IPS-18c (cell line): ENCODE results near the gene CKAP2L.

Source experiments
- H3K4me3 ChIP-seq: 2 replicates; pipeline ENCODE4 v1.7.0; 2013; ENCODE audit warnings: low read depth, mild to moderate bottlenecking, low read length, moderate library complexity; ENCODE audit not compliant: insufficient read depth
- H3K9me3 ChIP-seq: one replicate; pipeline ENCODE4 v1.6.1; 2013; ENCODE audit warnings: mild to moderate bottlenecking, low read length, moderate library complexity; ENCODE audit not compliant: control insufficient read depth, insufficient read depth

The CKAP2L gene

GRCh38 chr2:112774536-112775285, 10.3 kb upstream of the CKAP2L start:
- Histone ChIP-seq H3K9me3 (no peaks in the 10 kb centered on the region), H3K4me3 (no peak overlapping the region)

- H3K9me3 ChIP-seq: no peaks in the 10 kb centered on the region
- no peak overlapping the region for H3K4me3 ChIP-seq
Measured at GRCh38 chr2:112773556-112773955, 9.1 kb upstream of the CKAP2L start.

GRCh38 chr2:112772911-112773475, 8.6 kb upstream of the CKAP2L start:
- Histone ChIP-seq H3K4me3 (no peak overlapping the region), H3K9me3 (no peaks in the 10 kb centered on the region)

- Histone ChIP-seq H3K9me3 (no peaks in the 10 kb centered on the region), H3K4me3 (no peak overlapping the region)
Measured at GRCh38 chr2:112772322-112772721, 7.9 kb upstream of the CKAP2L start.

- Histone ChIP-seq H3K4me3 (no peak overlapping the region), H3K9me3 (no peaks in the 10 kb centered on the region)
Measured at GRCh38 chr2:112768432-112768831, 4.0 kb upstream of the CKAP2L start.

GRCh38 chr2:112767693-112768330, 3.4 kb upstream of the CKAP2L start:
- H3K4me3 ChIP-seq: no peak overlapping the region

GRCh38 chr2:112765251-112765650, 842 bp upstream of the CKAP2L start:
- peak overlapping the region; percentile 94 for H3K4me3 ChIP-seq
- no peaks in the 10 kb centered on the region for H3K9me3 ChIP-seq

More at GRCh38 chr2:112767693-112768330, 3.4 kb upstream of the CKAP2L start:
- H3K9me3 ChIP-seq: no peaks in the 10 kb centered on the region

GRCh38 chr2:112762276-112762675, 2.1 kb downstream of the CKAP2L start:
- Histone ChIP-seq H3K9me3 (no peaks in the 10 kb centered on the region), H3K4me3 (no peak overlapping the region)

GRCh38 chr2:112760149-112760548, 4.3 kb downstream of the CKAP2L start:
- H3K9me3 ChIP-seq: no peaks in the 10 kb centered on the region
- H3K4me3 ChIP-seq: no peak overlapping the region

- Histone ChIP-seq H3K4me3 (no peak overlapping the region), H3K9me3 (no peaks in the 10 kb centered on the region)
Measured at GRCh38 chr2:112758711-112759110, 5.7 kb downstream of the CKAP2L start.

GRCh38 chr2:112757265-112757664, 7.1 kb downstream of the CKAP2L start:
- H3K4me3 ChIP-seq: no peak overlapping the region
- no peaks in the 10 kb centered on the region for H3K9me3 ChIP-seq

- H3K9me3 ChIP-seq: no peaks in the 10 kb centered on the region
- H3K4me3 ChIP-seq: no peak overlapping the region
Measured at GRCh38 chr2:112756207-112756606, 8.2 kb downstream of the CKAP2L start.

- H3K4me3 ChIP-seq: no peak overlapping the region
- H3K9me3 ChIP-seq: no peaks in the 10 kb centered on the region
Measured at GRCh38 chr2:112755444-112755843, 9.0 kb downstream of the CKAP2L start.

- Histone ChIP-seq H3K9me3 (no peaks in the 10 kb centered on the region), H3K4me3 (no peak overlapping the region)
Measured at GRCh38 chr2:112754564-112754963, 9.8 kb downstream of the CKAP2L start.

- H3K9me3 ChIP-seq: no peaks in the 10 kb centered on the region
Measured at GRCh38 chr2:112752667-112753066, 11.7 kb downstream of the CKAP2L start.

GRCh38 chr2:112751451-112752197, 12.8 kb downstream of the CKAP2L start:
- H3K9me3 ChIP-seq: no peaks in the 10 kb centered on the region
- no peak overlapping the region for H3K4me3 ChIP-seq

More at GRCh38 chr2:112752667-112753066, 11.7 kb downstream of the CKAP2L start:
- no peak overlapping the region for H3K4me3 ChIP-seq

GRCh38 chr2:112750560-112750843, 13.9 kb downstream of the CKAP2L start:
- Histone ChIP-seq H3K4me3 (no peak overlapping the region), H3K9me3 (no peaks in the 10 kb centered on the region)
